Natural killer cell treated with Interleukin-12 subunit alpha and Interleukin-12 subunit beta and Interleukin-15 and Interleukin-18, amount 100 ng/mL, for 72 hours (primary cell): ENCODE results near the gene DGKG. TPM values are rescaled to one million over a fixed set of nuclear protein-coding genes. Genes with fewer than 3 reads are reported as not detected.

Experiments
- ATAC-seq, 2 donors: fragments of 150-1000 bp; cut with Tn5 transposase in 1 of 2; sonication (Bioruptor Pico), chemical (Tn5 transposase) in 1 of 2; 2 replicates each; pipeline ENCODE4 v1.10.0; 2021
- DNase-seq: peaks from one replicate; pipeline ENCODE4 v3.0.0; 2022; ENCODE audit warnings: low spot score
- H3K27ac Mint-ChIP-seq, 2 donors: 1 replicate in 1 of 2; 2 replicates in 1 of 2; pipeline ENCODE4 v1.8.0; 2022; ENCODE audit warnings: mixed read lengths in 2 of 2, mild to moderate bottlenecking in 1 of 2, moderate library complexity in 1 of 2
- H3K27me3 Mint-ChIP-seq, 2 donors: 1 replicate in 1 of 2; 2 replicates in 1 of 2; pipeline ENCODE4 v1.8.0; 2022; ENCODE audit warnings: mixed read lengths in 2 of 2
- H3K36me3 Mint-ChIP-seq: one replicate; pipeline ENCODE4 v1.8.0; 2022; ENCODE audit warnings: mixed read lengths
- H3K4me1 Mint-ChIP-seq, 2 donors: 1 replicate in 1 of 2; 2 replicates in 1 of 2; pipeline ENCODE4 v1.8.0; 2022; ENCODE audit warnings: low read depth in 2 of 2, mixed read lengths in 2 of 2, mild to moderate bottlenecking in 1 of 2
- H3K4me3 Mint-ChIP-seq: one replicate; pipeline ENCODE4 v1.8.0; 2022; ENCODE audit warnings: mixed read lengths
- H3K9me3 Mint-ChIP-seq: 2 replicates; pipeline ENCODE4 v1.8.0; 2022; ENCODE audit warnings: mixed read lengths
- total RNA-seq, 2 donors: library from RNA; stranded (reverse); gene quantifications; one replicate each; pipeline ENCODE4 v1.2.3, GENCODE V29; 2022

Gene DGKG
- total RNA-seq, 2 donors from 2014 or later, result 6.2 to 7.5 TPM

DNA sequence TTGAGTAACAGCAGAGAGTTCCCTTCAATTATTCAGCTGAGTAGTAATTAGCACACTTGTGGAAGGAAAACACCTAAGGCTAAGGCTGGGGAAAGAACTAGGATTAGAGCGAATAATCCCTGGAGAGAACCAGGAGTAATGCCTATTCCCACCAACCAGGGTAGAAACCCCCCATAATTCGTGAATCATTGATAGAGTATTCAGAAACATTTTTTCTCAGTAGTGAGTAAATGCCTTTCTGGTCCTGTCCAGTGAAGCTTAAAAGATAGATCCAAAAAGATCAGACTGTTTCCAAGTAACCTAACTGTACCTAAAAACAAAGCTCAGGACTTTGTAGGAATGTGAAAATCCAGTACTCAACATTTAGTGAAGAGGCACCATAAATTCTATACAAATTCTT, 71.2 kb downstream of the DGKG start:
- Mint-ChIP-seq H3K4me1 (no peaks in the 10 kb centered on the region), H3K36me3 (no peaks in the 10 kb centered on the region), H3K27ac (no peak overlapping the region), H3K27me3 (peaks cover 2 to 15% of the 10 kb centered on the region in 2 donors), H3K4me3 (no peak overlapping the region), H3K9me3 (no peaks in the 10 kb centered on the region)
- ATAC-seq, result no peak
- DNase-seq, result no peak

DNA sequence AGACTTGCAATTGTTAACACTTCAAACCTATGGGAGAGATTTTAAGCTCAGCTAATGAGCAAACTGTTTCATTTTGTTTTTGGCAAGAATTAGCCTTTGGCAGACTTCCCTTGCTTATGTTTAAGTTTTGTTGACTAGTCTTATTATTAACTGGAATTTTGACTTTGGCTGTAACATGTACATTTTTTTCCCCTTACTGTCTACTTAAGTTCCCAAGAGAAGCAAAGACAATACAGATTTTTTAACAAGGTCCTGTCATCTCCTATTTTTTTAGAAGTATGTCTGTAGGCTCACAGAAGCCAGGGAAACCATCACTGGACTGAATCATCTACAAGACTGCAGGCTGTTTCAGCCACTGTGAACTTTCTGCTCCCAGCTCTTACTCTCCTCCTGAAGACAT, 74.3 kb downstream of the DGKG start:
- Mint-ChIP-seq H3K27me3 (peaks cover 10 to 25% of the 10 kb centered on the region in 2 donors), H3K4me3 (no peak overlapping the region), H3K9me3 (no peaks in the 10 kb centered on the region), H3K4me1 (no peaks in the 10 kb centered on the region), H3K27ac (no peak overlapping the region), H3K36me3 (no peaks in the 10 kb centered on the region)
- DNase-seq (no peak), ATAC-seq (no peak)

DNA sequence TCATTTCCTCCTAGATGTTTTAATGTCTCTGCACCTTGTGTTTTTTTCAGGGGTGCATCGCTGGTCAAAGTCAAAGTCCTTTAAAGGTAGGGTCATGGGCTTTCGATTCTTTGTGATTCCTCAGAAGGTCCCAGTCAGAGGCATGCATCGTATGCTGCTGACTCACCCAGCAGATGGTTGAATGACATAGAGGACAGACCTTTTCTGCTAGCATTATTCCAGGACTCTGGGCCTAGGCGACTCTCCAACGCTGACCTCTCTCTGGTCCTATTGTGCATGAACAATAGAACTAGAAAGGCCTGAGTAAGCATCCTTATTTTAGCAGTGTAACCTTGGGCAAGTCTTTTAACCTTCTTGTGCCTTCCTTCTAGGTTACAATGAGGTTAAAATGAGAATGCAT, 75.9 kb downstream of the DGKG start:
- Mint-ChIP-seq H3K36me3 (no peaks in the 10 kb centered on the region), H3K4me3 (no peak overlapping the region), H3K27me3 (peaks cover 15 to 25% of the 10 kb centered on the region in 2 donors), H3K4me1 (no peaks in the 10 kb centered on the region), H3K9me3 (no peaks in the 10 kb centered on the region), H3K27ac (no peak overlapping the region)
- no peak for DNase-seq
- ATAC-seq, result no peak

DNA sequence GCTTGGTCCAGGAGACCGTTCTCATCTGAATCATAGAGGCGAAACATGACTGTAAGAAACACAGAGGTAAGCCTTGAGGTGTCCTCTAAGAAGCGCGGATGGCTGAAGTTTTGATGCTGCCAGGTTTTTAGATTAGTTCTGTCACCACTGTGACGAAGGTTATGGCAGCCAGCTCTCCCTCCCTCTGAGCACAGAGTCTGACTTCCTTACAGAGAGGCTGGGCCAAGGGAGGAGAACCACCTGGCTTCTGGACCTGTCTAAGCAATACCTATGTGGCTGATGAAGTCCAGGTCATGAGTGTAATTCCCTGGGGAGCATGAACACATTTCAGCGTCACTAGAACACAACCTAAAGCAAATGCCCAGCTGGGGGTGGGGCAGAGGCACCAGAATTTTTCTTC, 77.4 kb downstream of the DGKG start:
- Mint-ChIP-seq H3K27me3 (peaks cover 16 to 27% of the 10 kb centered on the region in 2 donors), H3K4me1 (no peaks in the 10 kb centered on the region), H3K36me3 (no peaks in the 10 kb centered on the region), H3K27ac (no peak overlapping the region), H3K4me3 (no peak overlapping the region), H3K9me3 (no peaks in the 10 kb centered on the region)
- DNase-seq, result no peak
- no peak for ATAC-seq

DNA sequence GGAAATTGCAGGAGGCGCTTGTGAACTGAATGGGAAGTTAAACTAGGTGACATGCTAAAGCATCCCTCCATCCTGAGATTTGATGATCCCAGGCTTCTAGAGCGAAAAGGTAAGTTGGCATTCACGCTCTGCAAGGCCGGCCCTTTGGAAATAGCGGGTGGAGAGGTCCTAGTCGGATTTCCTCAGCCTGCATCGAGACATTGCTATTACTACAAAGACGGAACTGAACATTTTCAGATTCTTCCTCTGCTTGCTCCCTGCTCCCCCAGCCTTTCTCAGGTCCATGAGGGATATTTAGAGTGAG, 77.7 kb downstream of the DGKG start:
- Mint-ChIP-seq H3K4me3 (no peak overlapping the region), H3K36me3 (no peaks in the 10 kb centered on the region), H3K27me3 (peaks cover 16 to 27% of the 10 kb centered on the region in 2 donors), H3K4me1 (no peaks in the 10 kb centered on the region), H3K9me3 (no peaks in the 10 kb centered on the region), H3K27ac (no peak overlapping the region)
- DNase-seq, result no peak
- no peak for ATAC-seq

DNA sequence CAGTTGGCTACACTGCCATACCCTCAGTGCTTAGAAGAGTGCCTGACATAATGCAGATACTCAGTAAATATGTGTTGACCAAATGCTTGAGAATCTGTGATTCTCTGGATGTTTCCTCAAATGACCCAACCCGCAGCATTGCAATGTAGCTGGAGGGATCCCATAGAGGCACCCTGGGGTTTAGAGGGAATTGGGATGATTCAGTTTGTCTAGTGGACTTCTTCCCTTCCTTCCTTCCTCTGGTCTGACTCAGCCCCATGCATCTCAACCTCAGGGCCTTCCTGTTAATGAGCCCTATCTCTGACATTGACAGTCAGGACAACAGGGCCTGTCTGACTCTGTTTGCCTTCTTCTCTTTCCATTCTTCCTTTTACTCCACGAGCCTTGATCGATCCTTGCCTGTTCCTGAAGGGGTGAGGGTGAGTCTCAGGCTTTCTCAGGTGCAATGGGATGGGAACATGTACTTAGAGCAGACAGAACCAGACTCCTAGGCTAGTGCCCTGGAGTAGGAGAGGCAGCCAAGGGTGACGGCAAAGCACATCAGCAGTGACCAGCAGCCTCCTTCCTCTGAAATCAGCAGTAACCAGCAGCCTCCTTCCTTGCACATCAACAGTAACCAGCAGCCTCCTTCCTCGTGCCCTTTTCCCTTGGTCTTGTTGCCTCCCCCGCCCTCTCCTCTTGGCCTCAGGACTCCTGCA, 78.2 kb downstream of the DGKG start:
- H3K36me3 Mint-ChIP-seq, result no peaks in the 10 kb centered on the region
- no peak overlapping the region for H3K4me3 Mint-ChIP-seq
- H3K9me3 Mint-ChIP-seq, result no peaks in the 10 kb centered on the region
- DNase-seq (no peak), ATAC-seq (no peak)
- peaks cover 16 to 29% of the 10 kb centered on the region in 2 donors for H3K27me3 Mint-ChIP-seq
- H3K4me1 Mint-ChIP-seq, result no peaks in the 10 kb centered on the region
- H3K27ac Mint-ChIP-seq, result no peak overlapping the region

DNA sequence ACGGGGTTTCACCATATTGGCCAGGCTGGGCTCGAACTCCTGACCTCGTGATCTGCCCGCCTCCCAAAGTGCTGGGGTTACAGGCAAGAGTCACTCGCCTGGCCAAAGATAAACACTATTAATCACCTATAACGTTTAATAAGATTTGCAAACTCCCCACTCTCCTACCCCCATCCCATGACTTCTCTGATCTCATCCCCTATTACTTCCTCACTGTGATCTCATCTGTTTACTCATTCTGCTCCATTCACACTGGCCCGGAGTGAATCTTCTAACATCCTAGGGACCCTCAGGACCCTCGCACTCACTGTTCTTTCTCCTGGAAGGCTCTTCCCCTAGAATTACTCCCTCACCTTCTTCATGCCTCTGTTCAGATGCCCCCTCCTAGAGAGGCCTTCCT, 78.9 kb downstream of the DGKG start:
- no peaks in the 10 kb centered on the region for H3K36me3 Mint-ChIP-seq
- no peak overlapping the region for H3K4me3 Mint-ChIP-seq
- no peaks in the 10 kb centered on the region for H3K9me3 Mint-ChIP-seq
- ATAC-seq, result no peak
- H3K27ac Mint-ChIP-seq, result no peak overlapping the region
- no peaks in the 10 kb centered on the region for H3K4me1 Mint-ChIP-seq
- peaks cover 18 to 36% of the 10 kb centered on the region in 2 donors for H3K27me3 Mint-ChIP-seq
- no peak for DNase-seq

DNA sequence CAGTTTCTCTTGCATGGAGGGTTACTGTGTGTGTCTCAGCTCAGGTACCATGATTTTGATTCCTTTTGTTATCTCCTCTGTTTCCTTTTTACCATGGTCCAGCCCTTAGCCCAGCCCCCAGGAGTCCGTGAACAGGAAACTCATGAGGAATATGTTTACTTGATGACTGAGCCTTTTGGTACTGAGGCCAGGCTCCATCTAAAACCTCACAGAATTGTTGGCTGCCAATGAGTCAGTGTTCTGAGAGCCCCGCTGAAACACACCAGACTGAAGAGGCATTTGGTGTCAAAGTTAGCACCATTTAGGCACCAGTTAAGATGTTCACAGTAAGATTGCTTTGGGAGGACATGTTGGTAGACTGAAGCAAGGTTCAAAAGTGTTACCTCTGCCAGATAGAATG, 80.9 kb downstream of the DGKG start:
- DNase-seq, result no peak
- H3K4me1 Mint-ChIP-seq, result no peaks in the 10 kb centered on the region
- no peak overlapping the region for H3K4me3 Mint-ChIP-seq
- ATAC-seq, result no peak
- no peak overlapping the region for H3K27ac Mint-ChIP-seq
- peaks cover 19 to 35% of the 10 kb centered on the region in 2 donors for H3K27me3 Mint-ChIP-seq
- no peaks in the 10 kb centered on the region for H3K36me3 Mint-ChIP-seq
- H3K9me3 Mint-ChIP-seq, result no peaks in the 10 kb centered on the region

DNA sequence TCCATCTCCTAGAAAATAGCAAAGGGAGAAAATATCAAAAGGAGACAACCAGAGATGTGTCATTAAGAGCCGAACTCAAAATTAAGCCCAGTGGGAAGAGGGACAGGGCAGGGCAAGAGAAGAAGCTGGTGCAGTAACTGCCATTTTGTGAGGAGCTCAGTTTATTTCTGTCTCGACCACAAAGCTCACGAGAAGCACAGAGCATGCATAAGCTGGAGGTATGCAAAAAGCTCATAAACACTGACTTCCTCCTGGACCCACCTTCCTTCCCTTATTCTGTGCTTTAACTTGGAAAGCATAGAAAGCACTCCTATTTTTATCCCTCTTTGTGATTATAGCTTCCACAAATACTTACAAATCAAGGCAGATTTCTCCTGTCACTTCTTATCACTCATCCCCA, 81.3 kb downstream of the DGKG start:
- no peak for DNase-seq
- Mint-ChIP-seq H3K27me3 (peaks cover 19 to 31% of the 10 kb centered on the region in 2 donors), H3K27ac (no peak overlapping the region), H3K4me1 (no peaks in the 10 kb centered on the region), H3K9me3 (no peaks in the 10 kb centered on the region), H3K4me3 (no peak overlapping the region), H3K36me3 (no peaks in the 10 kb centered on the region)
- no peak for ATAC-seq

DNA sequence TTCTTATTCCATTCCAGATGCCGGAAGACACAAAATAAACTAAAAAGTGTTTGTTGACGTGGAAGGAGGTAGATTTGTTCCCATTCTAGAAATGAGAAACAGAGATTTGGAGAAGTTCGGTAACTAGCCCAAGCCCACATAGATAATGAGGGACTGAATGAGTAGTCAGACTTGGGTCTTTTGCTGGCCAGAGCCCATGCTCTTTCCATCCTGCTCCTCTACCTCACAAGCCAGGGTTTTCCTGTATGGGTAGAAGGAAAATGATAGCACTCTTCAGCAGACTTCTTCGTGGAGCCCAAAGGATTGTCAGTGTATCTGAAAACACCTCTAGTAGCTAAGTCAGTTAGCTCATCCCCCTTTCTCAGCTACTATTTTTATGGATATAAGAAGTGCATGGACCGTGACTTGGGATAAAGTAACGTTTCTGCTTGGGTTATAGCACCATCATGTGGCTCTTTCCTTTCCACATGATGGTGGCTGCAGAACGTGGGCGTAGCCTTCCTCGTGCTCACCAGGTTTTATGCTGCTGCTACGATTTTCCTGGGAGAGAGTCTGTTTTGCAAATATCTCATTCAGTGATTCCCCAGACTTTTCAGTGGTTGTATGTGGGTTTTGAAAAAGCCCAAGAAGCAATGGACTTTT, 84.6 kb downstream of the DGKG start:
- Mint-ChIP-seq H3K4me1 (no peaks in the 10 kb centered on the region), H3K4me3 (no peak overlapping the region), H3K27ac (no peak overlapping the region), H3K9me3 (no peaks in the 10 kb centered on the region), H3K36me3 (no peaks in the 10 kb centered on the region), H3K27me3 (peaks cover 15 to 21% of the 10 kb centered on the region in 2 donors)
- no peak for DNase-seq
- no peak for ATAC-seq

DNA sequence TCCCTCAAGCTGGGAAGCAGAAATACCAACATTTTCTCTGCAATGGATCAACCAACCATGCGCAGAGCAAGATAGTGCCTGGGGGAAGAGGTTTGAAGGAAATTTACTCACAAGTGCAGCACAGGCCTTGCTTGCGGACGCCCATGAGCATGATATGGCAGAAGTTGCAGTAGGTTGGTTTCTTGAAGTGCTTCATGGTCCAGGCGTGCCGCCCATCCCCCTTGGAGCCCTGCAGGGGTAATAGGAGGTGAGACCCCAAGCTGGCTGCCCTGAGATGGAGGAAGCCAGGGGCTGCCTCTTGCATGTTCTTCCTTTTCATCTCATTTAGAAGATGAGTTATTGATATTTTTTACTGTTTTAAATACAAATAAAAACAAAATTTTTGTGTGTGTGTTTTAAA, 86.6 kb downstream of the DGKG start:
- H3K4me1 Mint-ChIP-seq, result no peaks in the 10 kb centered on the region
- no peaks in the 10 kb centered on the region for H3K9me3 Mint-ChIP-seq
- peaks cover 7 to 21% of the 10 kb centered on the region in 2 donors for H3K27me3 Mint-ChIP-seq
- no peak for DNase-seq
- no peak overlapping the region for H3K27ac Mint-ChIP-seq
- no peaks in the 10 kb centered on the region for H3K36me3 Mint-ChIP-seq
- ATAC-seq, result no peak
- no peak overlapping the region for H3K4me3 Mint-ChIP-seq

DNA sequence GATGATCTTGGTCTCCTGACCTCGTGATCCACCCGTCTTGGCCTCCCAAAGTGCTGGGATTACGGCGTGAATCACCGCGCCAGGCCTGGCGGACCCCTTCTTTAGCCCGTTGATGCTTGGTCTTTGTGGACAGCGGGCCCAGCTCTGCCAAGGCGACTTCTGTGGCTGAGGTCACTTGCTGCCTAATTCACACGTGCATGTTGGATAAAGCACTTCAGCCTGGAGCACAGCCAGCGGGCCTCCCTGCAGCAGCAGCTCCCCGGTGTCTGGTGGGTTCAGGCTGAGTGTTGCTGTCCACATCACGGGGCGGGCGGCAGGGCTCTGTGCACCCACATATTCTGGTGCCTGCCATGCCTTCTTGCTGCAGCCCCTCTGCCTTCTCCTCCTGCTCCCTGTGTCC, 88.4 kb downstream of the DGKG start:
- Mint-ChIP-seq H3K36me3 (no peaks in the 10 kb centered on the region), H3K9me3 (no peaks in the 10 kb centered on the region), H3K4me1 (no peaks in the 10 kb centered on the region), H3K27me3 (peaks cover 5 to 7% of the 10 kb centered on the region in 2 donors), H3K4me3 (no peak overlapping the region), H3K27ac (no peak overlapping the region)
- no peak for ATAC-seq
- no peak for DNase-seq

DNA sequence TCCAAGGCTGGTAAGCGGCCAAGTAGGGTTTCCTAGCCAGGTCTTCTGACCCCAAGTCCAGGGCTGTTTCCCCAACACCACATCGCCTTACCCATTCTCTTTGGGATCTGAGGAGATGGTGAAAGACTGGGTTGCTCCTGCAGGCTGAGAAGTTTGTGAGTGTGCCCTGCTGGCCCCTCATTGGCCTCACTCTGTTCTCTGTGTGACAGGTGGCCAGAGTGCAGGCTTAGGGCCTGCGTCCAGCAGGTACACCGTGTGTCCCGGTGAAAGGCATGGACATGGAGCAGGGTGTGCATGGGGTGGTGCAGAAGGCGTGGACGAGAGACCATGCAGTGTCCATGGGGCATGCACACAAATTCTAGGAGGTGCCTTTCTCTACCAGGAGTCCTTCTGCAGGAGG, 91.3 kb downstream of the DGKG start:
- H3K36me3 Mint-ChIP-seq, result no peaks in the 10 kb centered on the region
- no peak overlapping the region for H3K27ac Mint-ChIP-seq
- no peak overlapping the region for H3K4me3 Mint-ChIP-seq
- ATAC-seq (peak in 1 of 2 donors; percentile 39), DNase-seq (no peak)
- H3K9me3 Mint-ChIP-seq, result no peaks in the 10 kb centered on the region
- H3K4me1 Mint-ChIP-seq, result no peaks in the 10 kb centered on the region
- peaks cover 13% of the 10 kb centered on the region in 2 donors for H3K27me3 Mint-ChIP-seq

DNA sequence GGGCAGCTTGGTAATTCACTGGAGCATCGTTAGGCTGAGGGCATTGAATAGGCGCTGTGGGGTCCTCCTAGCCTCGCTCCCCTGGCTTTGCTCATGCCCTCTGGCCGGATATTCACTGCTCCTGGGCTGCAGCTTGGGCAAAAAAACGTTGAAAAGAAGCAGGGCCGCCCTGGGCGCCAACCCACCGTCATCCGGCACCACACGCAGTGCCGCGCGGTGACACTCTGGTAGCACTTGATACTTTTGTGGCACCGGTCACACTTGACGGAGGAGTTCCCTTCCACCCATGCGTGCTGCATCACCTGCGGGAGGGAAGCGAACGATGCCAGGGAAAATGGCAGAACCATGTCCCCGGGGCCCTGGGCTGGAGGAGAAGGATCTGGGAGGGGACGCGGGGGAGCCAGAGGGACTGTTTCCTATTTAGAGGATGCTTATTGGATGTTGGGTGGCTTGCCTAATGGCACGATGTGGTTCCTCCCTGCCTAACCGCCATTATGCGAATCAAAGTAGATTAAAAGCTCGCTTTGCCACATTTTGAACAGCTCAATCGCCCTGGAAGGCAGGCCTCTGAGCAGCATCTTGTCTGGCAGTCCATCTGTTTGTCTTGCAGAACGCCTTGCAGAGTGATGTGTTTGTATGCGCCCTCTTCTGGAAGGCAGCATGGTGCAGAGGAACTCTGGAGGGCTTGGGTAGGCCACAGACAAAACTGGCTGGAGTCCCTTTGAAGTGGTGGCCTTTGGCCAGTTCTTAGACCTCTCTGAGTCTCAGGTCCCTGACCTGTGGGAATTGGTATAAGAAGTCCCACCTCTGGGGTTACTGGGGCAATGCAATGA, 93.2 kb downstream of the DGKG start:
- Mint-ChIP-seq H3K27ac (no peak overlapping the region), H3K36me3 (no peaks in the 10 kb centered on the region), H3K27me3 (peaks cover 11 to 13% of the 10 kb centered on the region in 2 donors), H3K4me1 (no peaks in the 10 kb centered on the region), H3K4me3 (no peak overlapping the region), H3K9me3 (no peaks in the 10 kb centered on the region)
- DNase-seq (no peak), ATAC-seq (peak in 1 of 2 donors; percentile 25)
